ENCODE results near the gene RNFT2.

The RNFT2 gene

DNA sequence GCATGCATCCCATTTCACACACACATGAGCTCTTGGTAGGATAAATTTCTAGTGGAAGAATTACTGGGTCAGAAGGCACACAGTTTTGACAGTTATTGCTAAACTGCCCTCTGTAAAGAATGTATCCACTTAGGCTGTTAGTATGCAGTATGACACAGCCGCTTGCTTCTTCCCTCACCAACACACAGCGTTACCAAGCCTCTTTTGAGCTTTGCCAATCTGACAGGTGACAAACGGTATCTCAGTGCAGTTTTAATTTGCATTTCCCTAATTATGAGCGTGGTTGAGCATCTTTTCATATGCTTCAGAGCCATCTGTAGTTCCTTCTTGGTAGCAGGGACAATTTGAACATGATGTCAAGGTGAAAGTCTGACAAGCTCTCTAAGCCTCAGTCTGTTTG is 100.2 kb downstream of the RNFT2 start:
- no peak for DNase-seq

DNA sequence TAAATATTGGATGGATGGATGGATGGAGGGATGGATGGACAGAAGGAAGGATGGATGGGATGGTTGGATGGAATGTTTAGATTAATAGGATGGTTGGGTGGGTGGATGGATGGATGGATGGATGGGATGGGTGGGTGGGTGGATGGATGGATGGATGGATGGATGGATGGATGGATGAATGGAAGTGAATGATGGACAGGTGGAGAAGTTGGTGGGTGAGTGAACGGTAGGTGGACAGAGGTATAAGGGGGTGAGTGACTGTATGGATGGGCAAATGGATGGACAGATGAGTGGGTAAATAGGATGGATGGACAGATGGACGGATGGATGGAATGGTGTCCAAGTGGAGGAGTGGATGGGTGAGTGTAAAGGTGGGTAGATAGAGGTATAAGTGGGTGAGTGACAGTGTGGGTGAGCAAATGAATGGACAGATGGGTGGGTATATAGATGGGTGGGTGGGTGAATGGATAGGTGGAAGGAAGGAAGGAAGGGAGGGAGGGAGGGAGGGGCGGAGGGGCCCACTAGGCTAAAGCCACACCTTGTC is 101.2 kb downstream of the RNFT2 start:
- DNase-seq, result no peak

DNA sequence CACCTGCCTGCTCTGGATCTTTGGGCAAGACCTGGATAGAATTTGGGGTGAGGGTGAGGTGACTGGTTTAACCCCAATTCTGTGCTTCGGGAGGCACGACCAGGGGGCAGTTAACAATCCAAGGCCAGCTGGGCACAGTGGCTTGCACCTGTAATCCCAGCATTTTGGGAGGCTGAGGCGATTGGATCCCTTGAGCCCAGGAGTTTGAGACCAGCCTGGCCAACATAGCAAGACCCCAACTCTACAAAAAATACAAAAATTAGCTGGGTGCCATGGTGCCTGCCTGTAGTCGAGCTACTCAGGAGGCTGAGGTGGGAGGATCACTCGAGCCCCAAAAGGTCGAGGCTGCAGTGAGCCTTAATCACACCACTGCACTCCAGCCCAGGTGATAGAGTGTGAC is 105.0 kb downstream of the RNFT2 start:
- DNase-seq, result no peak

DNA sequence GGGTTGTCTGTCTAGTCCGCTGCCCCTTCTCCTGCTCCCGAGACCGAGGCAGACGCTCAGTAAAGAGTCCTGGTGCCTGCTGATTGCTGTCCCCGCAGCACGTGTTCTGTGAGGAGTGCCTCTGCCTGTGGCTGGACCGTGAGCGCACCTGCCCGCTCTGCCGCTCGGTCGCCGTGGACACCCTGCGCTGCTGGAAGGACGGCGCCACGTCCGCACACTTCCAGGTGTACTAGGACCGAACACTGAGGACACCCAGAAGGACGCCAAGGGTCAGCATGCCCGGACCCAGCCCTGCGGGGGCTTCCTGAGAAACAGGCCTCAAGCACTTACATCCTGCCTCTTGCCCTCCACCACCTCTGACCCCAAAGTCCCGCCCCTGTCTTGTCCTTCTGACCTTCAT is 111.1 kb downstream of the RNFT2 start:
- DNase-seq, result no peak

DNA sequence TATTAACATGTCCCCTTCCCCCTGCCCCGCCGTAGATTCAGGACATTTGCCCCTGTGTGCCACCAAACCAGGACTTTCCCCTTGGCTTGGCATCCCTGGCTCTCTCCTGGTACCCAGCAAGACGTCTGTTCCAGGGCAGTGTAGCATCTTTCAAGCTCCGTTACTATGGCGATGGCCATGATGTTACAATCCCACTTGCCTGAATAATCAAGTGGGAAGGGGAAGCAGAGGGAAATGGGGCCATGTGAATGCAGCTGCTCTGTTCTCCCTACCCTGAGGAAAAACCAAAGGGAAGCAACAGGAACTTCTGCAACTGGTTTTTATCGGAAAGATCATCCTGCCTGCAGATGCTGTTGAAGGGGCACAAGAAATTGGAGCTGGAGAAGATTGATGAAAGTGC is 114.2 kb downstream of the RNFT2 start:
- no peak for DNase-seq

DNA sequence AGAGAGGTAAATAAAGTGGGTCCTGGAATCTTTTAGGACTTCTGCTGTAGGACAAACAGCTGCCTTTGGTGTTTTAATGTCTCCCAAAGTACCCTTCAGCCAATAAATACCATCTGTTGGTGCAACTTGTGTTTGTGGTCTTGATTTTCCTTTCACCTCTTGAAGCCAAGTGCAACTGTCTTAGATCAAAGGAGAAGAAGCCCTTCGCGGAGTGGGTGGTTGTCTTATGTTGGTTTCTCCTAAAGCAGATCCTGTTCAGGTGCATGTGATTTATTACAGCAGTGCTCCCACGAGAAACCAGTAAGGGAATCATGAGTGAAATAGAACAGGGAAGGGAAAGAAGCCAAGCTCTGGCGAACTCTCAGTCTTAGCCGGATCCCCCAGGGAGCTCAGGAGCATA is 115.4 kb downstream of the RNFT2 start:
- no peak for DNase-seq

DNA sequence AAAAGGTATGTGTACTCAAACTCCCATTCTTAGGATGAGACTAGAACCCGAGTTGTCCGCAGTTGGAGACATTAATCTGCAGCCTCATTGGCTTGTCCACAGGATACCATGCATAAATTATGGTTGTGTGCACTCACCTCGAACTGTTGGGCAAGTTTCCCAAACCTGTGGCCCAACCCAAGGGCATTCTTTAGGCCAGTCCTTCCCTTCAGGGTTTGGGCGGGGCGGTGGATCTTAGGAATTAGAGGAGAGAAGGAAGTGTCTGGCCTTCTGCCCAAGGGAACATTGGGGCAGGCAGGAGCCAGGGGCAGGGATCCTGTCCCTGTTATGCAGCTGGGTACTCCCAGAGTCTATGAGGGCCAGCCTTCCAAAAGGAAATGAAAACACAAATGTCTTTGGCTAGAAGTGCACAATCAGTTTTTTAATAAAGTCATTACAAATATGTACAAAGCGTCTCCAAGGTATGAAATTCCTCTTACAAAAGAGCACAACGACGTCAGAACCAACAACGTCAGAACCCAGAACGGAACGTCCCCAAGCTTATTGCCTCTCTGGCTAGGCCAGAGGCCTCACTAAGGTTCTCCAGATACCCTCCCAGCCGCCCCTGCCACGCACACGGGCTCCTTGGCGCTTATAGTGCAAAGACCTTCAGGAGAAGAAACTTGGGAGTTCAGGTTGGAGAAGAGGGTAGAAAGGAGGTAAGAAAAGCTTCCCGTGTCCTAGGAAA is 117.8 kb downstream of the RNFT2 start:
- DNase-seq, result no peak

DNA sequence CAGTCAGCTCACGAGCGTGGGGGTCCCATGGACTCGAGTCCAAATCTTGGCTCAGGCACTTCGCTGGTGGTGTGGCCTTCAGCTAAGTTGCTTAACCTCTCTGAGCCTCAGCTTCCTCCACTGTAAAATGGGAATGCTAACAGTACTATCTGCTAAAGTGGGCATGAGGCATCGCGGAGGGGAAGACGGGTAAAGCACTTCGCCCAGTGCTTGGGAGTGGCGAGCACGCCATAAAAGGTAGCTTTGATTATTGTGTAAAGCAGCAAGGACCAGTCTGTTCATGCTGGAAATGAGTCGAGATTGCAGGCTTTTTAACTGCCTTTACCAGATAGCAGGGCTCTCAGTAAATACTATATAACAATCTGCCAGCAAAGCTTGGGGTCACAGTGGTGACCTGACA is 118.6 kb downstream of the RNFT2 start:
- no peak for DNase-seq

DNA sequence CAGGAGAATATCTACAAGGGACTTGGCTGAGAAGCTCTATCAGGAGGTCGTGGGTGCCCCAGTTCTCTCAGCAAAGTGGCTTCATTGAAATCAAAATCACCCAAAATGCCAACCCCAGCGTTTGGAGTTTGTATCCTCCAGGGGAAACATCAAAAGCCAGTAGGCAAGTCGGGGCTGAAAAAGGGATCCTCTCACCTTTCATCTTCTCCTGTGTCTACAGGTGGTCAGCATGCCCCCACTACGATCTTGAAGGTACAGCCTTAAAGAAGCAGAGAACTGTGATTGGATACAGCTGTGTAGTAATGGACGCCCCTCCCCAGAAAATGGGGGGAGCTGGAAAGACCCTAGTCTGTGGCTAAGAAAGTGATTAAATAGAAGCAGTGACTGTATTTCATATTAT is 121.0 kb downstream of the RNFT2 start:
- no peak for DNase-seq

DNA sequence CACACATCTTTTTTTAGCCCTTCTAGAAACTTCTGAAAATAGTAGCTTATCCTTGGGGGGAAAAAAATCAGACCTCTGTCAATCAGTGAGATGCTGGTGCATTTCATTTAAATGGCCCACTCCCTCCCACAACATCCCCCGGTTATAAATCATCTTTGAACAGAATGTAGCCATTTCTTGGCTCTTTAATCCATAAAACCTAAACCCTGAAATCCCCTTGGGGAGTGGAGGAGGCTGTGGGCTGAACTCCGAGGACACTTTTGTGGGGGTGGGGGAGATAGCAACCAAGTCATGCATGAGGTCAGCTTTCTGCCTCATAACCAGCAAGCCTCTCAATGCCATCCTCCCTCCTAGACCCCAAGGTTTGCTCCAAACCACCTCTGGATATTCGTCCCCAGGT is 122.1 kb downstream of the RNFT2 start:
- no peak for DNase-seq

DNA sequence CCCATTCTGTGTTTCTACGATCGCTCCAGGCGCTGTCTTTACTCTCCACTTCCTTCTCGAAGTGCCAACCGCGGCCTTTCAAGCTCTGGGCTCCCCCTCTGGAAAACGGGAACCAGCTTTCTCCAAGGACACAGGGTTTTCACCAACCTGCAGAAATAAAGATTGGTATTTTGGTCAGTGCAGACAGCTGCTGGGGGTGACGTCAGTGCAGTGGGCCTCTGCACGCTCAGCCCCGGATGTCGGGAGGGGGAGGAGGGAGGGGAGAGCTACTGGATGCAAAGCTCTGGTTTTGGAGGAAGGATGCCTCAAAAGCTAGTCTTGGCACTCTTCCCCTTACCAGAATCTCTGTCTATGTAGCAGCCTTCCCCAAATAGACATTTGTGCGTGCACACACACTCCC is 123.2 kb downstream of the RNFT2 start:
- no peak for DNase-seq

DNA sequence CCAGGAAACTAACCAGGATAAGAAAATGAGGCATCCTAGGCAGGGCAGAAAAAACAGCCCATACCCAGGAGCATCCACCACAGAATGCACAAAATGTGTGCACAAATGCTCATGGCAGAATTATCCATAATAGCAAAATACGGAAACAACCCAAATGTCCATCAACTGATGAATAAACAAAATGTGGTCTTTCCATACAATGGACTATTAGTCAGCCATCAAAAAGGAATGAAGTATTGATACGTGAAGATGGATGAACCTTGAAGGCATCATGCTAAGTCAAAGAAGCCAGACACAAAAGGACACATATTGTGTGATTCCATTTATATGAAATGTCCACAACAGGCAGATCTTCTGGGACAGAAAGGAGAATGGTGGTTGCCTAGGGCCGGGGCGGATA is 124.1 kb downstream of the RNFT2 start:
- no peak for DNase-seq

DNA sequence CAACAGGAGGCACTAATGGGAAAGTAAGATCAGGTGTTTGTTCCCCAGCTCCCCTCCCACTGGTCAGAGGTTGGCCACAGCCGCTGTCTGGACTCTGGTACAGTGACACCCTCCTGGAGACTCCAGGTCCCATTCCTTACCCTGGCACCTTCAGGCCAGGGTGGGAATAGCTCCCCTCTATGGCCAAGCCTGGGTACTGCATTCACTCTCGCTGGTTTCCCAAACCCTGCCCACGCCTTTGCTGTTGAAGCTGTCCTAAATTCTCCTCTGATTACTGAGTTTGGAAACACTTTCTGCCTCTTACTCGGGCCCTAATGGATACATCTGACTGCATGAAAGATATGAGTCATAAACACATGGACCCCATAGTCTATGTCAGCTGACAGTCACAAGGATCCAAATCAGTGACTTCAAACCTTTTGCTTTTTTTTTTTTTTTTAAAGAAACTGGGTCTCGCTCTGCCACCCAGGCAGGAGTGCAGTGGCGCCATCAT is 125.2 kb downstream of the RNFT2 start:
- DNase-seq, result no peak

DNA sequence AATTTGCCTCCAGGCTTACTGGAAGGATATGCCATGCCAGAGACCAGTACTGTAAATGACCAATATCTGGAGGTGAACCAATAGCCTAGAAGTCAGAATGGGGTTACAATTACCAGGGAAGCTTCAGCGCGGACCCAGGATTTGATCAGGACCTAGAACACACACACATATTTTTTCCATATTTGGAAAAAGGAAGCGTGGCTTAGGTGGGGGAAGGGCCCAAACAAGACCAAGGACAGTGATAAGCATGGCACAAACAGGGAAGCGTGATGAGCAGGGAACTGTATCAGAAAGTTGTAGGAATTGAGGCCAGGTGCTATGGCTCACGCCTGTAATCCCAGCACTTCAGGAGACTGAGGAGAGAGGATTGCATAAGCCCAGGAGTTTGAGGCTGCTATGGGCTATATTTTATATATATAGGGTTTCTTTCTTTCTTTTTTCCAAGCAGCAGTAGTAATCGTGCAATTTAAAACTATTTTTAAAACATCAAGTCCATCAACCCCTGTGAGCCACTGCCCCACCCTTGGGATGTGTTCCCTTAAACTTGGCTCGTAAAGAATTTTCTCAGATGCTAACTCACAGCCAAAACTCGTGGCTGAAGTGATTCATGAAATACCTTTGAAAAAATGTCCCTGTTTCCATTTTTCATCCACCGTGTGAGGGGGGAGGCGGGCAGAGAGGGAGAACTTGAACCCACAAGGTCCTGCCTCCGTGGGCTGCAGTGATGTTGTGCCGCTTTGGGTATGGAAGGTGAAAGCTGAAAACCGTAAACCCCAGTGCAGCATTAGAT is 126.5 kb downstream of the RNFT2 start:
- no peak for DNase-seq

DNA sequence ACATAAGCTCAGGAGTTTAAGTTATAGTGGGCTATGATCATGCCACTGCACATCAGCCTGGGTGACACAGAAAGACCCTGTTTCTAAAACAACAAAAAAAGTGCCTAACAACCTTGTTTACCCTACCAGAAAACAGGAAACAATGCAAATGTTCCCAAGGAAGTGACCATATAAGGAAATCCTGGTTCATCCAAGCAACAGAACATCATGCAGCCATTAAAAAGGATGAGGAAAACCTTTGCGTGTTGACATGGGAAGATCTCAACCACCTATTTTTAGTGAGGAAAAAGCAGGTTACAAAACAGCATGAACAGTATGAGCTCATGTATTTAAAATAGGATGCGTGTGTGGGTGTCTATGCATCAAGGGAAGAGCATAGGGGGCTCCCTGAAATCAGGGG is 129.4 kb downstream of the RNFT2 start:
- no peak for DNase-seq

DNA sequence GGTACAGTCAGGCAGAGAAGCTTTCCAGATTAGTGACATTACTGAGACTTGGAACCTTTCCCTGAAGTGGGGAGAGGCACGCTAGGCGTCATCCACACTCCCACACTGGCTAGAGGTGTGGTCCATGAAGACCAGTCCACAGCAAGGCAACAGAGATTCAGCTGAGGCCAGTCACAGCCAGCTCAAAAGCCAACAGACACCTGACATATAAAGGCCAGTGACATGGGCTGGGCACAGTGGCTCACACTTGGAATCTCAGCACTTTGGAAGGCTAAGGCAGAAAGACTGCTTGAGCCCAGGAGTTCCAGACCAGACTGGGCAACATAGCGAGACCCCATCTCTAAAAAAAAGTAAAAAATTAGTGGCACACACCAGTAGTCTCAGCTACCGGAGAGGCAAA is 132.2 kb downstream of the RNFT2 start:
- no peak for DNase-seq

DNA sequence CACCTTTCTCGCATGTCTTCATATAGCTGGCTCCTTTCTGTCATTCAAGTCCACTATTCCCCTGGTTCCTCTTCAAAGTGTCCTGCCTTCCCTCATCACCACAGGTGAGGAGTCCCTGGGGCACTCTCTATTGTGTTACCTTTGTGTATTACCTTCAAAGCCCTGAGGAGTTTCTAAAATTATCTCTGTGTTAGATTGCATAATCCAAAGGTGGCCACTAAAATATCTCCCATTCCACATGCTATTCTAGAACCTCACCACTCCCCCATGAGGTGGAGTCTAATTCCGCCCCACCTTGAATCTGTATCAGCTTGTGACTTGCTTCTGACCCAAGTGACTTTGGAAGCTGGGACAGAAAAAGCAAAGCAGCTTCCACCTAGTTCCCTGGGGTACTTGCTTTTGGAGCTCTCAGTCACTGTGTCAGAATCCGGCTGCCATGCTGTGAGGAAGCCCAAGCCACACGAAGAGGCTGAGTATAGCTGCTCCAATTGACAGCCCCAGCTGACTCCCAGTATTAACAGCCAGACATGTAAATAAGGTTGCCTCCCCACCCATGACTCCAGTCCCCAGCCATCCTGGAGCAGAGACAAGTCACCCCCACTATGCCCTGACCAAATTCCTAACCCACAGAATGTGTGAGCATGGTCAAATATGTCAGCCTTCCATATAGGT is 136.3 kb downstream of the RNFT2 start:
- no peak for DNase-seq

DNA sequence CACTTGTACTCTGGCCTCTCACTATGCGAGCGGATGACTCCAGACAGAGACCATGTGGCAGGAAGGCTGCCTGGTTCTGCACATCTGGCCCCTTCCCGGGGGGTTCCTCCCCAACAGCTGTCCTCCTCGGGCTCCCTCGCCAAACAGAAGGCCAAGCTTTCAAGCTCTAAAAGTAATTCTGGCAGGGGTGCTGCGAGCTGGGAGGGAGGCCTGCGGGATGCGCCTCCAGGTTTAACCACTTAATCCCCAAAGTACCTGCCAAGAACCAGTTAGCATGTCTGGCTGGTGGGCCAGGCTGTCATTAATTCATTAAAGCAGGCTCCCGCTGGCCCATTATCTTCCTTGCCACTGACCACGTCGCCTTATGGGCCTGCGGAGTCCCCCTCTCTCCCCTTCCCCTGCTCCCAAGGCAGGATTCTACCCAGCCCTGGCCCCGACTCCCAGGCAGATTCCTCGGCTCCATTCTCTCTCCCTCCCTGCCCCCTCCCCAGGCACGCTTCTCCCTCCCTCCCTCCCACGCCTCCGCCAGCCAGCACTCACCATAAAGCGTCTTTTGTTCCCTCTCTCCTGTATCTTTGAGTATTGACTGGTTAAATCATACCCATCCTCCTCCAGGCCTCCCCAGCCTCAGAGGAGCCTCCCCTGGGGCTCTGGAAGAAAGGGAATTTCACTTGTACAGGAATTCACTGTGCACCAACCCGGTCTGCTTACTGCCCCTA is 138.2 kb downstream of the RNFT2 start:
- no peak for DNase-seq

DNA sequence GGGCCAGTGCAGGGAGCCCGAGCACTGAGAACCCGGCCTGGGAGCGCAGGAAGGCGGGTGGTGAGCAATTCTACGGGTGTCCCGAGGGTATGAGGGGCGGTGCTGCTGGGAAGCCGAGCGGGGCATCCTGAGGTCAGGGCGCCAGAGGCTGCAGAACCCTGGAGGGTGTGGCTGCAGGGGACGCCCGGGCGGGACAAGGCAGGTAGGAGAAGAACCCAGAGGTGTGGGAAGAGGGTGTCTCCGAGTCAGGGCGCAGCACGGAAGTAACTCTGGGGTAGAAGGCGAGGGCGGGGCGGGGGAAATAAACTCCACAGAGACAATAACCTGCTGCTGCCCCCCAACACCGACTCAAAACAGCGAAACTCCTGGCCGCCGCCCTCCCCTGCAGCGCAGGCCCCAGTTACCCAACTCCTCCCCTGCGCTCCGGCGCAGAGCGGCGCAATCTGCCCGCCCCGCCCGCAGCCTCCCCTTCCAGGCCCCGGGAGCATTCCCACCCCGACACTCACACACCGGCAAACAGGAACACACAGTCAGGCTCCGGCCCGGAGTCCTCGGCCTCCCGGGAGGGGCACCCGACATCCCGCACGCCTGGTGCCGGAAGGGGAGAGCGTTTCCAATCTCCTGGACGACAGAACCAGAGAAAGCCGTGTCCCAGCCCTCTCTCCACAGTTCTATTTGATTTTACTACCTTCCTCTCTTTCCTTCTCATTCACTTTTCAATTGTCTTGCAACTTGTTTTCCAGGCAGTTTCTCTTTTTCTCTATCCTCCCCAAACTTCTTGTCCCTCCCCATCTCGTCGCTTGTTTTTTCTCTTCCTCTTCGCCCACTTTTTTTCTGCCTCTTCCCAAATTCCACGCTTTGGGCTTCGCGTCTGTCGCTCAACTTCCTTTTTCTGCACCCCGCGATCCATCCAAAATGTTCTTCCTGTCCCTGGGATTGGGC is 140.7 kb downstream of the RNFT2 start:
- DNase-seq, result no peak

DNA sequence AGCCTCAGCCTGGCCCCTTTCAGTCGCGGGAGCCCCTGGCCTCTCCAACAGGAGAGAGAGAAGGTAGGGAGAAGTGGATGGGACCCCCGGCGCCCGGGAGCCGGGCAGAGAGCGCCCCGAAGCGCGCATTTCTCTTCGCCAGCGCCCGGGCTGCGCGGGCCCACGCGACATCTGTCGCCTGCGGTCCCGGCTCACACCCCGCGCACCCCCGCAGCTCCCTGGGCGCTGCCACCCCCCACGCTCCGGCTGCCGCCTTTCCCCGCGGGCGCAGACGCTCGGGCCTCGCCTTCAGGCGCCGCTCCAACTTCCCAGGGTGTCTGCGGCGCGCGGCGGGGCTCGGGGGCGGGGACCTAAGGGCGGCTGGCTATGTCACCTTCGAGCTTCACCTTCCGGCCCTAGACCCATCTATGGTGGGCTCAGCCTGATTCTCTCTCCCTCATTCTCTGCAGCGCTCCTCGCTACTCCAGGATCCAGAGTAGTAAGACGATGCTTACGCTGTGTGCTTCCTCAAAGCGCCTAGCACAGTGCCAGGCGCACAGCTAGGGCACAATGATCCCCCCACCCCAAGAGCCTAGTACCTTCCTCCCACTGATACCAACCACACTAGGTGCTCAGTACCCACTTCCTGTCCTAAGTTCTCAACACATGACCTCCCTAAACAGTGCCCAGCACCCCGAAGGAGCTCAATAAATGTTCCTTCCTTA is 141.5 kb downstream of the RNFT2 start:
- no peak for DNase-seq

DNA sequence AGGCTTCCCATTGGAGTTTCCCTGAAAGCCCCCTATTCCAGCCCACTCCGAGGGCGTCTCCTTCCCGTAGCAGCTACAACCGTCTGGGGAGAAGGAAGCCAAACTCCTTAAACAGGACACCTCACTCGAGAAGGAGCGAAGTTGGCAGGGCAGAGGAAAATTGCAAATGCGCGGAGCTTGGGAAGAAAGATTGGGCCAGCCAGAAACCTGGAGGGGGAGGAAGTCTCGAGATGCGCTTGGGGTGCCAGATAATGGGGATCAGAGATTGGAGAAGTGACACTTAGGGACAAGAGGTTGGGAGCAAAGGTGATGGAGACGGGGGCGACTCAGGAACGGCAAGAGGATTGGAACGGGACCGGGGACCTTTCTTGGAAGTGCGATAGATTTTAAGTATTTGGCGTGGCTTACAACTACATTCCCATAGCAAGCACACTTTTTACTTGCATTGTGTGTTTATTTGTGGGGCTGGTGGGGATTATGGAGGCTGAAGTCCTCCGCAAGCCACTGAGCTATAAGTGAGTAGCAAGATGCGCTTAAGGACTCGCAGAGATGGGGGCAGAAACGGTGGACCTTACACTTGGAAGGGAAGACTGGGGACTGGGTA is 142.2 kb downstream of the RNFT2 start:
- DNase-seq, result no peak
